MM.1S (cell line): Measurements from ENCODE around the gene SLFN13.
"Not testable (repeated sequence)": the region's sequence is repeated elsewhere in the genome, so short reads cannot be mapped to it uniquely, and the experiment has no call there.

Source experiments
- DNase-seq: peaks from one replicate; pipeline ENCODE4 v3.0.0-alpha.2; 2015
- H2AFZ ChIP-seq: fragments of 300-600 bp; sonication (generic); 2 replicates; pipeline ENCODE4 v1.6.0; 2016; ENCODE audit warnings: antibody characterized with exemption, low read length
- H3F3A ChIP-seq: fragments of 300-600 bp; sonication (generic); 2 replicates; pipeline ENCODE4 v1.6.1; 2016; ENCODE audit warnings: mild to moderate bottlenecking, antibody characterized with exemption, low read length, moderate library complexity, mixed read lengths; ENCODE audit not compliant: insufficient read depth
- H3K27ac ChIP-seq: fragments of 300-600 bp; sonication (generic); 2 replicates; pipeline ENCODE4 v1.5.1; 2016; ENCODE audit warnings: mild to moderate bottlenecking, low read length
- H3K27me3 ChIP-seq: fragments of 300-600 bp; sonication (generic); replicated peaks from 2 replicates; pipeline ENCODE4 v1.6.0; 2016; ENCODE audit warnings: low read length; ENCODE audit not compliant: insufficient read depth
- H3K36me3 ChIP-seq: fragments of 300-600 bp; sonication (generic); replicated peaks from 2 replicates; pipeline ENCODE4 v1.6.1; 2016; ENCODE audit warnings: mild to moderate bottlenecking, low read length, mixed read lengths; ENCODE audit not compliant: insufficient read depth
- H3K4me1 ChIP-seq: fragments of 300-600 bp; sonication (generic); 2 replicates; pipeline ENCODE4 v1.6.1; 2016; ENCODE audit warnings: low read length, mixed read lengths
- H3K4me2 ChIP-seq: fragments of 300-600 bp; sonication (generic); 2 replicates; pipeline ENCODE4 v1.6.0; 2016; ENCODE audit warnings: low read depth, low read length
- H3K4me3 ChIP-seq: fragments of 300-600 bp; sonication (generic); 2 replicates; pipeline ENCODE4 v1.5.1; 2016; ENCODE audit warnings: low read length, mixed read lengths
- H3K79me2 ChIP-seq: fragments of 300-600 bp; sonication (generic); 2 replicates; pipeline ENCODE4 v1.6.1; 2016; ENCODE audit warnings: mixed run types, low read length, mixed read lengths
- H3K9ac ChIP-seq: fragments of 300-600 bp; sonication (generic); 2 replicates; pipeline ENCODE4 v1.6.1; 2016; ENCODE audit warnings: low read length, mixed read lengths
- H3K9me2 ChIP-seq: fragments of 300-600 bp; sonication (generic); replicated peaks from 2 replicates; pipeline ENCODE4 v1.6.1; 2016; ENCODE audit warnings: mild to moderate bottlenecking, low read length, mixed read lengths; ENCODE audit not compliant: insufficient read depth
- H3K9me3 ChIP-seq: fragments of 300-600 bp; sonication (generic); replicated peaks from 2 replicates; pipeline ENCODE4 v1.6.1; 2016; ENCODE audit warnings: mild to moderate bottlenecking, low read length, mixed read lengths; ENCODE audit not compliant: insufficient read depth
- H4K20me1 ChIP-seq: fragments of 300-600 bp; sonication (generic); 2 replicates; pipeline ENCODE4 v1.6.1; 2016; ENCODE audit warnings: mild to moderate bottlenecking, low read length, moderate library complexity, mixed read lengths; ENCODE audit not compliant: insufficient read depth
- EZH2 ChIP-seq: fragments of 300-600 bp; sonication (generic); optimal IDR thresholded peaks from 2 replicates; pipeline ENCODE3; 2017; ENCODE audit warnings: low read depth, mild to moderate bottlenecking, antibody characterized with exemption, low read length, mixed read lengths
- EZH2phosphoT487 ChIP-seq: fragments of 300-600 bp; sonication (generic); IDR thresholded peaks from 2 replicates; pipeline ENCODE4 v1.6.1; 2018; ENCODE audit warnings: antibody characterized with exemption, low read length
- TF ChIP-seq, protein P1 (sequence below): fragments of 300-600 bp; sonication (generic); IDR thresholded peaks from 2 replicates; pipeline ENCODE4 v1.5.1; 2016; ENCODE audit warnings: antibody characterized with exemption, low read length, mixed read lengths

The SLFN13 gene

DNA sequence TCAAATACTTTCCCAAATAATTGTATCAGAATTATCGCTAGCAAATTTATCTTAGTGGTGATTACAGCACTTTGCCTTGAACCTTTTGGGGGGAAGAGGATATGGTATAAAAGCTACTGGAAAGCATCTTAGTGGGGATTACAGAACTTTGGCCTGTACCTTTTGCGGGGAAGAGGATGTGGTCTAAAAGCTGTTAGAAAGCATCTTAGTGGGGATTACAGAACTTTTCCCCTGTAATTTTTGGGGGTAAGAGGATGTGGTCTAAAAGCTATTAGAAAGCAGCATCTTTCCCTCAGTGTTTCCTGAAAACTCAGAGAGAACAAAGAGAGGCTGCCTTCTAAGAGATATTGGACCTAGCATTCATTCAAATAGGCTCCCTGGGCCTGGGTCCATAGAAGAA is 20.3 kb downstream of the SLFN13 start:
- Histone ChIP-seq H3K9me2 (no peaks in the 10 kb centered on the region), H2AFZ (no peak overlapping the region), H3K9me3 (no peaks in the 10 kb centered on the region), H3K4me1 (peaks cover 7% of the 10 kb centered on the region), H3F3A (peaks cover 10% of the 10 kb centered on the region), H3K4me2 (no peak overlapping the region), H3K27ac (no peak overlapping the region), H3K9ac (no peak overlapping the region), H3K27me3 (no peaks in the 10 kb centered on the region), H3K4me3 (no peak overlapping the region), H3K36me3 (no peaks in the 10 kb centered on the region), H4K20me1 (no peaks in the 10 kb centered on the region), H3K79me2 (peaks cover 27% of the 10 kb centered on the region)
- TF ChIP-seq, protein P1, sequence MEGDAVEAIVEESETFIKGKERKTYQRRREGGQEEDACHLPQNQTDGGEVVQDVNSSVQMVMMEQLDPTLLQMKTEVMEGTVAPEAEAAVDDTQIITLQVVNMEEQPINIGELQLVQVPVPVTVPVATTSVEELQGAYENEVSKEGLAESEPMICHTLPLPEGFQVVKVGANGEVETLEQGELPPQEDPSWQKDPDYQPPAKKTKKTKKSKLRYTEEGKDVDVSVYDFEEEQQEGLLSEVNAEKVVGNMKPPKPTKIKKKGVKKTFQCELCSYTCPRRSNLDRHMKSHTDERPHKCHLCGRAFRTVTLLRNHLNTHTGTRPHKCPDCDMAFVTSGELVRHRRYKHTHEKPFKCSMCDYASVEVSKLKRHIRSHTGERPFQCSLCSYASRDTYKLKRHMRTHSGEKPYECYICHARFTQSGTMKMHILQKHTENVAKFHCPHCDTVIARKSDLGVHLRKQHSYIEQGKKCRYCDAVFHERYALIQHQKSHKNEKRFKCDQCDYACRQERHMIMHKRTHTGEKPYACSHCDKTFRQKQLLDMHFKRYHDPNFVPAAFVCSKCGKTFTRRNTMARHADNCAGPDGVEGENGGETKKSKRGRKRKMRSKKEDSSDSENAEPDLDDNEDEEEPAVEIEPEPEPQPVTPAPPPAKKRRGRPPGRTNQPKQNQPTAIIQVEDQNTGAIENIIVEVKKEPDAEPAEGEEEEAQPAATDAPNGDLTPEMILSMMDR: no peak
- TF ChIP-seq EZH2phosphoT487 (no peak), EZH2 (no peak)
- DNase-seq: no peak

DNA sequence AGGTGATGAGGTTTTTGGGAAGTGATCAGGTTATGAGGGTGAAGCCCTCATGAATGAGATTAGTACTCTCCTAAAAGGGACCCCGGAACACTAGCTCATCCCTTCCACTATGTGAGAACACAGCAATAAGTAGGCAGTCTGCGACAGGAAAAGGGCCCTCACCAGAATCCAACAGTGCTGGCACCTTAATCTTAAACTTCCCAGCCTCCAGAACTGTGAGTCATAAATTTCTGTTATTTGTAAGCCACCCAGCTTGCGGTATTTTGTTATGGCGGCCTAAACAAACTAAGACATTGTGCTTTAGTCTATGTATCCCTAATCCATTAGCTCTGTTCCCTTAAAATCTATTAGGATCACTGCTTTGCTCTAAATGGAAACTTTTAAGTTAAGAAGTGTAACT is 24.8 kb downstream of the SLFN13 start:
- no peak overlapping the region for H3K27ac ChIP-seq
- no peaks in the 10 kb centered on the region for H3K36me3 ChIP-seq
- 0 out of 2 replicates have a peak, but pooled peaks cover 3% of the 10 kb centered on the region for H3K79me2 ChIP-seq
- no peak overlapping the region for H2AFZ ChIP-seq
- TF ChIP-seq EZH2: no peak
- no peak for TF ChIP-seq EZH2phosphoT487
- TF ChIP-seq, protein P1: no peak
- H4K20me1 ChIP-seq: no peaks in the 10 kb centered on the region
- no peak overlapping the region for H3K9ac ChIP-seq
- H3F3A ChIP-seq: no peaks in the 10 kb centered on the region
- no peak overlapping the region for H3K4me2 ChIP-seq
- no peaks in the 10 kb centered on the region for H3K27me3 ChIP-seq
- no peak for DNase-seq
- H3K9me3 ChIP-seq: no peaks in the 10 kb centered on the region
- H3K4me3 ChIP-seq: no peak overlapping the region
- no peaks in the 10 kb centered on the region for H3K9me2 ChIP-seq
- H3K4me1 ChIP-seq: no peaks in the 10 kb centered on the region

DNA sequence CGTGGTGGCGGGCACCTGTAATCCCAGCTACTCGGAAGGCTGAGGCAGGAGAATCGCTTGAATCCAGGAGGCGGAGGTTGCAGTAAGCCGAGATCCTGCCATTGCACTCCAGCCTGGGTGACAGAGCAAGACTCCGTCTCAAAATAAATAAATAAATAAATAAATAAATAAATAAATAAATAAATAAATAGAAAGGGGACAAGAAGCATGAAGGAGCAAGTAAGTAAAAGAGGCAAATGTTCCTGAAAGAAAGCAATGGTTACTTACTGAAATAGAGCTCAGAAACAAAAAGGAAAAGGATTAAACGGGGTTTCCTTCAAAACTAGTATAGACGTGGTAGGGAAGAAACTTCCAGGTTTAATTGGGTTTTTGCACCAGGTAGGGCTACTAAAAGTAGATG is 27.5 kb downstream of the SLFN13 start:
- not testable (repeated sequence) for H3K79me2 ChIP-seq, H3K27me3 ChIP-seq, H3K9ac ChIP-seq, H3K4me3 ChIP-seq, H3K27ac ChIP-seq, H3K36me3 ChIP-seq, H3F3A ChIP-seq, H3K9me3 ChIP-seq, H4K20me1 ChIP-seq, H3K4me1 ChIP-seq, DNase-seq, H3K9me2 ChIP-seq, H3K4me2 ChIP-seq, H2AFZ ChIP-seq

DNA sequence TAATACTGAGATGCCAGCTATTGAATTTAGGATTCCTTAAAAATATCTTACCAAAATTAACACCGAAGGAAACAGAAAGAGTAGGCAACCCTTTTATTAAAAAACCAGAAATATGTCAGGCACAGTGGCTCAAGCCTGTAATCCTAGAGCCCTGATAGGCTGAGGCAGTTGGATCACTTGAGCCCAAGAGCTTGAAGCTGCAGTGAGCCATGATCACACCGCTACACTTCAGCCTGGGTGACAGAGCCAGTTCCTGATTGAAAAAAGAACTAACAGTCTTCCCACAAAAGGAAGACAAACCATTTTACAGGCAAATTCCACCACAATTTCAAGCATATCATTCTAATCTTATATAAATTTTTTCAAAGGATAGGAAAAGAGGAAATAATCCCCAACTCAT is 31.9 kb downstream of the SLFN13 start:
- 0 out of 2 replicates have a peak, but pooled peaks cover 2% of the 10 kb centered on the region for H3K36me3 ChIP-seq
- H3K4me2 ChIP-seq: no peak overlapping the region
- no peaks in the 10 kb centered on the region for H3K4me1 ChIP-seq
- no peaks in the 10 kb centered on the region for H3K79me2 ChIP-seq
- H3K9me2 ChIP-seq: no peaks in the 10 kb centered on the region
- H4K20me1 ChIP-seq: no peaks in the 10 kb centered on the region
- no peak overlapping the region for H2AFZ ChIP-seq
- H3K4me3 ChIP-seq: no peak overlapping the region
- H3K9me3 ChIP-seq: no peaks in the 10 kb centered on the region
- no peak for DNase-seq
- H3K27ac ChIP-seq: no peak overlapping the region
- H3F3A ChIP-seq: no peaks in the 10 kb centered on the region
- no peaks in the 10 kb centered on the region for H3K27me3 ChIP-seq
- TF ChIP-seq EZH2phosphoT487: no peak
- TF ChIP-seq EZH2: no peak
- TF ChIP-seq, protein P1: no peak
- H3K9ac ChIP-seq: no peak overlapping the region

DNA sequence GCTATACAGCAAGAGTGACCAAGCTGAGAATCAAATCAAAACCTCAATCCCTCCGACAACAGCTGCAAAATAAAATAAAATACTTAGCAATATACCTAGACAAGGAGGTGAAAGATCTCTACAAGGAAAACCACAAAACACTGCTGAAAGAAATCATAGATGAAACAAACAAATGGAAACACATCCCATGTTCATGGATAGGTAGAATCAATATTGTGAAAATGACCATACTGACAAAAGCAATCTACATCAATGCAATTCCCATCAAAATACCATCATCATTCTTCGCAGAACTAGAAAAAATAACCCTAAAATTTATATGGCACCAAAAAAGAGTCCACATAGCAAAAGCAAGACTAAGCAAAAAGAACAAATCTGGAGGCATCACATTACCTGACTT is 33.9 kb downstream of the SLFN13 start:
- H3K79me2 ChIP-seq, H3K27ac ChIP-seq, H3K27me3 ChIP-seq, H3K4me1 ChIP-seq, H3K4me2 ChIP-seq, DNase-seq, H3K36me3 ChIP-seq, H3K9me2 ChIP-seq, H4K20me1 ChIP-seq, H3K4me3 ChIP-seq, H2AFZ ChIP-seq, H3K9ac ChIP-seq, H3F3A ChIP-seq, H3K9me3 ChIP-seq: not testable (repeated sequence)
